H9 (cell line): ENCODE results near the gene SLC4A9. TPM values are rescaled to one million over a fixed set of nuclear protein-coding genes. Genes with fewer than 3 reads are reported as not detected.
A peak's percentile ranks its signal among the peaks of the same experiment; 100 is the strongest.

Experiments used
- DNase-seq: peaks from one replicate; pipeline ENCODE4 v3.0.0-alpha.2; 2017
- H2AFZ ChIP-seq: one replicate; pipeline ENCODE4 v1.6.1; 2013; ENCODE audit warnings: mild to moderate bottlenecking, low read length, control low read depth, moderate library complexity
- H2AK5ac ChIP-seq: 2 replicates; pipeline ENCODE4 v1.6.1; 2013; ENCODE audit warnings: low read length, control low read depth, mixed read lengths; ENCODE audit not compliant: insufficient read length
- H2BK120ac ChIP-seq: one replicate; pipeline ENCODE4 v1.6.1; 2013; ENCODE audit warnings: low read depth, mild to moderate bottlenecking, low read length, control low read depth, inconsistent platforms; ENCODE audit not compliant: poor library complexity, severe bottlenecking
- H2BK12ac ChIP-seq: 2 replicates; pipeline ENCODE4 v1.6.1; 2013; ENCODE audit warnings: low read length, control low read depth, mixed read lengths, low read depth; ENCODE audit not compliant: insufficient read length
- H2BK15ac ChIP-seq: 2 replicates; pipeline ENCODE4 v1.6.1; 2013; ENCODE audit warnings: low read depth, low read length, control low read depth
- H2BK20ac ChIP-seq: one replicate; pipeline ENCODE4 v1.6.1; 2013; ENCODE audit warnings: low read depth, mild to moderate bottlenecking, low read length, control low read depth, inconsistent platforms; ENCODE audit not compliant: poor library complexity, severe bottlenecking
- H2BK5ac ChIP-seq: 2 replicates; pipeline ENCODE4 v1.6.1; 2013; ENCODE audit warnings: low read length, control low read depth, mixed read lengths; ENCODE audit not compliant: insufficient read length
- H3K14ac ChIP-seq: 2 replicates; pipeline ENCODE4 v1.6.1; 2013; ENCODE audit warnings: low read length, control low read depth; ENCODE audit not compliant: insufficient read depth
- H3K18ac ChIP-seq: 2 replicates; pipeline ENCODE4 v1.6.1; 2013; ENCODE audit warnings: low read depth, mild to moderate bottlenecking, mixed read lengths, low read length, control low read depth; ENCODE audit not compliant: insufficient read length
- H3K23ac ChIP-seq: 2 replicates; pipeline ENCODE4 v1.6.1; 2013; ENCODE audit warnings: low read length, control low read depth, mixed read lengths, low read depth; ENCODE audit not compliant: insufficient read length
- H3K23me2 ChIP-seq: 2 replicates; pipeline ENCODE4 v1.6.1; 2013; ENCODE audit warnings: low read depth, mild to moderate bottlenecking, mixed read lengths, low read length, control low read depth; ENCODE audit not compliant: insufficient read length, poor library complexity, severe bottlenecking
- H3K27ac ChIP-seq: 2 replicates; pipeline ENCODE4 v1.5.1; 2013; ENCODE audit warnings: low read length, control low read depth, mixed read lengths, low read depth; ENCODE audit not compliant: insufficient read length
- H3K27me3 ChIP-seq: 2 replicates; pipeline ENCODE4 v1.6.1; 2013; ENCODE audit warnings: low read length, control low read depth, inconsistent platforms; ENCODE audit not compliant: insufficient read depth
- H3K4ac ChIP-seq: 2 replicates; pipeline ENCODE4 v1.6.1; 2013; ENCODE audit warnings: low read depth, mild to moderate bottlenecking, control low read depth, inconsistent platforms, low read length, moderate library complexity
- H3K4me1 ChIP-seq: 2 replicates; pipeline ENCODE4 v1.6.1; 2013; ENCODE audit warnings: low read length, control low read depth, inconsistent platforms; ENCODE audit not compliant: insufficient read depth
- H3K4me2 ChIP-seq: 2 replicates; pipeline ENCODE4 v1.6.1; 2013; ENCODE audit warnings: low read length, control low read depth, mixed read lengths; ENCODE audit not compliant: insufficient read length, insufficient read depth
- H3K56ac ChIP-seq: 2 replicates; pipeline ENCODE4 v1.6.1; 2013; ENCODE audit warnings: low read depth, mild to moderate bottlenecking, mixed read lengths, low read length, control low read depth; ENCODE audit not compliant: insufficient read length
- H3K79me1 ChIP-seq: 2 replicates; pipeline ENCODE4 v1.6.1; 2013; ENCODE audit warnings: low read depth, mild to moderate bottlenecking, moderate library complexity, low read length, control low read depth, inconsistent platforms; ENCODE audit not compliant: insufficient read depth, poor library complexity, severe bottlenecking
- H3K79me2 ChIP-seq: 2 replicates; pipeline ENCODE4 v1.6.1; 2013; ENCODE audit warnings: low read length, control low read depth, inconsistent platforms; ENCODE audit not compliant: insufficient read depth
- H3K9ac ChIP-seq: 2 replicates; pipeline ENCODE4 v1.6.1; 2013; ENCODE audit warnings: low read length, control low read depth, mixed read lengths; ENCODE audit not compliant: insufficient read length; ENCODE audit errors: extremely low read depth
- H3K9me3 ChIP-seq: one replicate; pipeline ENCODE4 v1.6.1; 2013; ENCODE audit warnings: low read depth, low read length, inconsistent platforms; ENCODE audit not compliant: control insufficient read depth
- H3T11ph ChIP-seq: one replicate; pipeline ENCODE4 v1.6.1; 2013; ENCODE audit warnings: mild to moderate bottlenecking, low read length, control low read depth, inconsistent platforms
- H4K20me1 ChIP-seq: one replicate; pipeline ENCODE4 v1.6.1; 2013; ENCODE audit not compliant: control insufficient read depth, insufficient read length, insufficient read depth
- H4K5ac ChIP-seq: 2 replicates; pipeline ENCODE4 v1.6.1; 2013; ENCODE audit warnings: low read depth, mild to moderate bottlenecking, mixed read lengths, low read length, control low read depth; ENCODE audit not compliant: insufficient read length
- H4K8ac ChIP-seq: replicated peaks from 2 replicates; pipeline ENCODE4 v1.6.1; 2013; ENCODE audit warnings: low read length, control low read depth, mixed read lengths, low read depth; ENCODE audit not compliant: insufficient read length
- H4K91ac ChIP-seq: 2 replicates; pipeline ENCODE4 v1.6.1; 2013; ENCODE audit warnings: low read depth, mild to moderate bottlenecking, moderate library complexity, mixed read lengths, low read length, control low read depth; ENCODE audit not compliant: insufficient read length
- H3K27ac Mint-ChIP-seq, 3 experiments: 2 replicates in 2 of 3; 3 replicates in 1 of 3; pipeline ENCODE4 v1.8.0; 2020 to 2021; ENCODE audit warnings: mixed read lengths in 3 of 3, mild to moderate bottlenecking in 1 of 3, moderate library complexity in 1 of 3
- H3K27me3 Mint-ChIP-seq: 2 replicates; pipeline ENCODE4 v1.8.0; 2021; ENCODE audit warnings: low read depth, mild to moderate bottlenecking, moderate library complexity, mixed read lengths
- H3K36me3 Mint-ChIP-seq, 3 experiments: 2 replicates in 2 of 3; 3 replicates in 1 of 3; pipeline ENCODE4 v1.8.0; 2020 to 2021; ENCODE audit warnings: low read depth in 3 of 3, mixed read lengths in 3 of 3; ENCODE audit not compliant: insufficient read depth in 1 of 3
- H3K4me1 Mint-ChIP-seq, 2 experiments: 2 replicates each; pipeline ENCODE4 v1.8.0; 2020; ENCODE audit warnings: mixed read lengths in 2 of 2
- H3K4me3 Mint-ChIP-seq, 2 experiments: 2 replicates in 1 of 2; 3 replicates in 1 of 2; pipeline ENCODE4 v1.8.0; 2020 to 2021; ENCODE audit warnings: mild to moderate bottlenecking in 2 of 2, mixed read lengths in 2 of 2, moderate library complexity in 1 of 2
- H3K9me3 Mint-ChIP-seq, 2 experiments: 2 replicates in 1 of 2; 3 replicates in 1 of 2; pipeline ENCODE4 v1.8.0; 2020; ENCODE audit warnings: mild to moderate bottlenecking in 2 of 2, mixed read lengths in 2 of 2, moderate library complexity in 1 of 2
- CTCF ChIP-seq: fragments of 200-600 bp; sonication (generic); conservative IDR thresholded peaks from 3 replicates; pipeline ENCODE4 v1.8.0; 2021; ENCODE audit warnings: antibody characterized with exemption, mild to moderate bottlenecking
- WGBS: extraction: QIAGEN DNeasy Blood & Tissue Kit; methylation state at CpG from one replicate; pipeline ENCODE4 v1.1.7; 2013; ENCODE audit warnings: missing lambda C conversion rate, low lambda C conversion rate, mixed read lengths; ENCODE audit not compliant: insufficient read length; ENCODE audit errors: extremely low coverage; 5-methylcytosine and 5-hydroxymethylcytosine counted together
- total RNA-seq: library from RNA; stranded (reverse); gene quantifications from 2 replicates; pipeline ENCODE4 v1.2.1, GENCODE V29; 2021

Gene SLC4A9
- total RNA-seq, 1 experiment from 2014 or later = 0.07 TPM

- no peak overlapping the region for H3K18ac ChIP-seq
- no peak overlapping the region for H2BK5ac ChIP-seq
- no peak overlapping the region for H3K27ac ChIP-seq
- H2BK20ac ChIP-seq = no peak overlapping the region
- H2BK120ac ChIP-seq = no peak overlapping the region
- H3K23me2 ChIP-seq = peaks cover 4% of the 10 kb centered on the region
- H3K14ac ChIP-seq = no peak overlapping the region
- peak; percentile 72 for DNase-seq
- no peak overlapping the region for H4K5ac ChIP-seq
- H3T11ph ChIP-seq = no peak overlapping the region
- no peaks in the 10 kb centered on the region for H3K79me1 ChIP-seq
- no peaks in the 10 kb centered on the region for H3K79me2 ChIP-seq
- TF ChIP-seq CTCF = peak; percentile 64
- no peak overlapping the region for H3K4me2 ChIP-seq
- no peak overlapping the region for H2AK5ac ChIP-seq
- 0 out of 5 replicates have a peak overlapping the region, but pooled peaks of 1 of the 2 experiments have one; percentile 8 for H3K4me3 Mint-ChIP-seq
- no peak overlapping the region for H4K8ac ChIP-seq
- H4K20me1 ChIP-seq = no peaks in the 10 kb centered on the region
- H3K9me3 ChIP-seq = no peaks in the 10 kb centered on the region
- no peak overlapping the region for H3K23ac ChIP-seq
- H4K91ac ChIP-seq = no peak overlapping the region
- no peaks in the 10 kb centered on the region for H3K27me3 ChIP-seq
- H3K4me1 ChIP-seq = no peaks in the 10 kb centered on the region; the same call in 1 of the 2 replicates
- H3K27me3 Mint-ChIP-seq = peaks cover 19% of the 10 kb centered on the region
- no peak overlapping the region for H3K4ac ChIP-seq
- no peaks in the 10 kb centered on the region for H3K36me3 Mint-ChIP-seq
- H2BK15ac ChIP-seq = no peak overlapping the region
- H3K4me1 Mint-ChIP-seq = peaks cover 5 to 23% of the 10 kb centered on the region in 2 experiments; a peak in 3 of 4 replicates
- no CpG with 5 or more reads among the region's 4 CpGs for WGBS
- peak overlapping the region in 1 of 3 experiments; percentile 67; a peak in 2 of 7 replicates for H3K27ac Mint-ChIP-seq
- no peak overlapping the region for H2BK12ac ChIP-seq
- H3K9me3 Mint-ChIP-seq = no peaks in the 10 kb centered on the region; a peak in 1 of 5 replicates
- H3K9ac ChIP-seq = no peak overlapping the region
- H3K56ac ChIP-seq = no peak overlapping the region
- H2AFZ ChIP-seq = no peak overlapping the region
Measured at GRCh38 chr5:140358738-140359310, 1.2 kb upstream of the SLC4A9 start.
